ENCODE data around the gene STRN4. TPM values are rescaled to one million over a fixed set of nuclear protein-coding genes. Genes with fewer than 3 reads are reported as not detected.

The STRN4 gene
- total and polyA plus RNA-seq, 2 donors from 2014 or later = 31.5 to 74.9 TPM

DNA sequence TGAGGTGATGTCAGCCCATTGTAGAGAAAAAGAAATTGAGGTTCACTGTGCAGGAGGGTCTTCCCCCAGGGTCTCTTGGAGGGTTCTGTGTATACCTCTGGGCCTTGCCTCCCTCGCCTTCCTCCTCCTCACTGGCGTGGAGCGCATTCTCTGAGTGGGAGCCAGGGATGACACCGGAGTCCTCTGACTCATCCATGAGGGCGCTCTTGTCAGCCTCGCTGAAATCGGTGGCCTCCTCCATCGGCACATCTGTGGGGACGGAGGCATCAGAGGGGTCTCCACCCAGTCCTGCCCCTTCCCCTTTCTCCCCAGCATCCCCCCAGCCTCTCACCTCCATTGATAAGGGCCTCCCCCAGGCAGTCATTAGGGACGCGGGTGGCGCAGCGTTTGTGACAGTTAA is 45.5 kb downstream of the STRN4 start:
- no peaks in the 10 kb centered on the region for H3K27me3 ChIP-seq (ENCODE audit: control insufficient read depth, insufficient read depth, low read length)
- peaks cover 0 to 2% (median 0%) of the 10 kb centered on the region in 3 donors for H3K4me1 ChIP-seq (ENCODE audit: control insufficient read depth in 2 of 3, insufficient read depth in 2 of 3, low read depth in 1 of 3, low read length in 3 of 3)
- TF ChIP-seq, protein P1, sequence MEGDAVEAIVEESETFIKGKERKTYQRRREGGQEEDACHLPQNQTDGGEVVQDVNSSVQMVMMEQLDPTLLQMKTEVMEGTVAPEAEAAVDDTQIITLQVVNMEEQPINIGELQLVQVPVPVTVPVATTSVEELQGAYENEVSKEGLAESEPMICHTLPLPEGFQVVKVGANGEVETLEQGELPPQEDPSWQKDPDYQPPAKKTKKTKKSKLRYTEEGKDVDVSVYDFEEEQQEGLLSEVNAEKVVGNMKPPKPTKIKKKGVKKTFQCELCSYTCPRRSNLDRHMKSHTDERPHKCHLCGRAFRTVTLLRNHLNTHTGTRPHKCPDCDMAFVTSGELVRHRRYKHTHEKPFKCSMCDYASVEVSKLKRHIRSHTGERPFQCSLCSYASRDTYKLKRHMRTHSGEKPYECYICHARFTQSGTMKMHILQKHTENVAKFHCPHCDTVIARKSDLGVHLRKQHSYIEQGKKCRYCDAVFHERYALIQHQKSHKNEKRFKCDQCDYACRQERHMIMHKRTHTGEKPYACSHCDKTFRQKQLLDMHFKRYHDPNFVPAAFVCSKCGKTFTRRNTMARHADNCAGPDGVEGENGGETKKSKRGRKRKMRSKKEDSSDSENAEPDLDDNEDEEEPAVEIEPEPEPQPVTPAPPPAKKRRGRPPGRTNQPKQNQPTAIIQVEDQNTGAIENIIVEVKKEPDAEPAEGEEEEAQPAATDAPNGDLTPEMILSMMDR (IDR thresholded peaks at IDR 0.05; ENCODE audit: borderline replicate concordance, extremely low read depth, insufficient read depth) = no peak
- intact Hi-C loops (cut with DNase I) = no loop called here
- H3K9ac ChIP-seq (ENCODE audit: low read length in 3 of 3) = no peak overlapping the region
- DNase-seq (no peak), FAIRE-seq (no peak)
- H3K27ac ChIP-seq (ENCODE audit: low read depth in 2 of 2, low read length in 2 of 2) = no peak overlapping the region
- H3K9me3 ChIP-seq (ENCODE audit: control insufficient read depth in 2 of 3, insufficient read depth in 1 of 3, low read length in 3 of 3) = no peaks in the 10 kb centered on the region
- peaks cover 3 to 37% (median 25%) of the 10 kb centered on the region in 3 donors for H3K36me3 ChIP-seq (ENCODE audit: control insufficient read depth in 2 of 3, insufficient read depth in 3 of 3, low read length in 3 of 3)
- no peak overlapping the region for H3K4me3 ChIP-seq (ENCODE audit: low read length in 3 of 3)

DNA sequence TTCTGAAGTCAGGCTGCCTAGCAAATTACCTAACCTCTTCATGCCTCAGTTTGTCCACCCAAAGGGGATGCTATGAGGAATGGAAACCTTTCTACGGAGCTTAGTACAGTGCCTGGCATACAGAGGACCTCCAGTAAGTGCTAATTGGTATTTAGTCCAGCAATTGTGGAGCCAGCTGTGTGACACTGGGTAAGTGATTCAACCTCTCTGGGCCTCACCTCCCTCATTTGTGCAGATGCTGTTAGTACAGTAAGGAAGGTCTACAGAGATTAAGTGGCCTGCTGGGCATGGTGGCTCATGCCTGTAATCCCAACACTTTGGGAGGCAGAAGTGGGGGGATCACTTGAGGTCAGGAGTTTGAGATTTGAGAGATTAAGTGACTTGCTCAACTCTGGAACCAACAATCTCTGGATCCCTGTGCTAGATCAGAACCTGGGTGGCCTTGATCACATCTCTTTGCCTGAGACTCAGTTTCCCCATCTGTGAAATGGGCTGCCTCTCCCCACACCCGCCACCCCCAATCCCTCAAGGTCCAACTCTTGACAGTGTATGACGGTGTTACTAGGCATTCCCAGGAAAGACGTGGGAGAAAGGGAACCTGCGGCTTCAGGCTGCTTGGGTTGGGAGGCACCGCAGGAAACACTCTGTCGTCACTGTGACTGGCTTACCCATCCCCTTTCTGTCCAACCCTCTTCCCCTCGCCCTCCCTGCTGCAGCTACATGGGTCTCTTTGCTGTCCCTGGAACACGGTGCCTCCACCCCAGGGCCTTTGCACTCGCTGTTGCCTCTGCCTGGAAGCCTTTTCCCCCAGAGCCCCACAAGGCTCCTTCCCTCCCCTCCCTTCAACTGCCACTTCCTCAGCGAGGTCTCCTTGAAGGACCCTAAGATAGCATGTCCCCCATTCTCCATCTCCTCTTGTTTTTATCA is 47.6 kb downstream of the STRN4 start:
- H3K27ac ChIP-seq (ENCODE audit: low read depth in 2 of 2, low read length in 2 of 2) = no peak overlapping the region
- H3K9me3 ChIP-seq (ENCODE audit: control insufficient read depth in 2 of 3, insufficient read depth in 1 of 3, low read length in 3 of 3) = no peaks in the 10 kb centered on the region
- no peak overlapping the region for H3K9ac ChIP-seq (ENCODE audit: low read length in 3 of 3)
- no peaks in the 10 kb centered on the region for H3K27me3 ChIP-seq (ENCODE audit: control insufficient read depth, insufficient read depth, low read length)
- no peak overlapping the region for H3K4me3 ChIP-seq (ENCODE audit: low read length in 3 of 3)
- H3K36me3 ChIP-seq (ENCODE audit: control insufficient read depth in 2 of 3, insufficient read depth in 3 of 3, low read length in 3 of 3) = peaks cover 5 to 38% (median 28%) of the 10 kb centered on the region in 3 donors
- no peak for DNase-seq
- intact Hi-C loops (cut with DNase I) = no loop called here
- H3K4me1 ChIP-seq (ENCODE audit: control insufficient read depth in 2 of 3, insufficient read depth in 2 of 3, low read depth in 1 of 3, low read length in 3 of 3) = peaks cover 0 to 2% (median 0%) of the 10 kb centered on the region in 3 donors
- no peak for FAIRE-seq
- TF ChIP-seq, protein P1 (IDR thresholded peaks at IDR 0.05; ENCODE audit: borderline replicate concordance, extremely low read depth, insufficient read depth) = no peak

- Histone ChIP-seq H3K27ac (ENCODE audit: low read depth in 2 of 2, low read length in 2 of 2) (no peak overlapping the region), H3K4me1 (ENCODE audit: control insufficient read depth in 2 of 3, insufficient read depth in 2 of 3, low read depth in 1 of 3, low read length in 3 of 3) (peaks cover 0 to 2% (median 0%) of the 10 kb centered on the region in 3 donors), H3K9me3 (ENCODE audit: control insufficient read depth in 2 of 3, insufficient read depth in 1 of 3, low read length in 3 of 3) (no peaks in the 10 kb centered on the region), H3K9ac (ENCODE audit: low read length in 3 of 3) (no peak overlapping the region), H3K4me3 (ENCODE audit: low read length in 3 of 3) (peak overlapping the region in 1 of 3 donors; percentile 41), H3K27me3 (ENCODE audit: control insufficient read depth, insufficient read depth, low read length) (no peaks in the 10 kb centered on the region), H3K36me3 (ENCODE audit: control insufficient read depth in 2 of 3, insufficient read depth in 3 of 3, low read length in 3 of 3) (peaks cover 13 to 43% (median 35%) of the 10 kb centered on the region in 3 donors)
- DNase-seq (peak; percentile 94 to 97 (median 95)), FAIRE-seq (no peak)
- intact Hi-C loops (cut with DNase I) = no loop called here
- TF ChIP-seq, protein P1 (IDR thresholded peaks at IDR 0.05; ENCODE audit: borderline replicate concordance, extremely low read depth, insufficient read depth) = no peak
These were observed 48.9 kb downstream of the STRN4 start for GRCh38 chr19:46697204-46697960.

All from kidney (tissue), 14 donors.